ENCODE results near the gene HPCA.

HPCA gene

DNA sequence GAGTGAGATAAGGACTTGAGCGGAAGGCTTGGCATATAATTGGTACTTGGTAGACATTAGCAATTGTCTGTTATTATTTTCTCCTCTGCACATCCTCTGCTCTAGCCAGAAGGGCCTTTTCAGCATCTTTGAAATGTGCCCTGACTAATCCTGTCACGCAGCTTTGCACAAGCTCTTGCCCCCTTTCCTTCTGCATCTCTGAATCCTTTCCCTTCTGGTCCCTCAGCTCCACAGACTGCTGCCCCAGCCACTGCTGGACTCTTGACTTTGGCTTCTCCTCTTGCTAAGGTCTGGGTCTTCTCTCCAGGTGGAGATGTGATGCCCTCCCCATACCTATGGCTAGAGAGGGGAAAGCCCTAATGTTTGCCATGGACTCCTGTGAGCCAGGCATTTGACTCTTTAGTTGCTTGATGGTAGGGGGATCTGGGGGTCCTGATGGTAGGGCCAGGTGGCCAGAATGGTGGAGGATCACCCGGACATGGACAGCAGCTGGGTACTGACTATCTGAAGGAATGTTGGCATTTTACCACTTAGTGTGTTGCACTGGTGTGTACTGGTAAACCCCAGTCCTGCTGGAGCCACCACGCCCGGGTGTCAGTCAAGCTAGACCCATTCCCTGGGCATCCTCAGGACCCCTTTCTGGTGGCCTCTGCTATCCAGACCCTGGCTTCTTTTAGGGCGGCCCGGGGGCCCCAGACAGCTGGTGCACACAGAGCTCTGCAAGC lies 4.4 kb downstream of the HPCA start:
- DNase-seq (ENCODE audit: low read depth), result no peak

DNA sequence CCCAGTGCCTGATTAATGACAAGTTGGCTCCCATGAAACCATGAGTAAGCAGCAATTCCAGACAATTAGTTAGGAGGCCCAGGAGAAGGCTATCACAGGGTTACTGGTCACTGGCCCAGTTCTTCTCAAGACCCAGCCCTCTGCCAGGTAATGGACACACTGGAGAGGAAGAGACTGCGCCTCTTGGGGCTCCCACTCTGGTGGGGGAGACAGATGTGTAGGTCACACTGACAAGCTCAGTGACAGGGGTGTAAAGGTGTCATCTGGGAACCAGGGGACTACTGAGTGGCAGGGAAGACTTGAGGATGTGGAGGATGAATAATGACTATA lies 4.9 kb downstream of the HPCA start:
- DNase-seq (ENCODE audit: low read depth), result no peak

DNA sequence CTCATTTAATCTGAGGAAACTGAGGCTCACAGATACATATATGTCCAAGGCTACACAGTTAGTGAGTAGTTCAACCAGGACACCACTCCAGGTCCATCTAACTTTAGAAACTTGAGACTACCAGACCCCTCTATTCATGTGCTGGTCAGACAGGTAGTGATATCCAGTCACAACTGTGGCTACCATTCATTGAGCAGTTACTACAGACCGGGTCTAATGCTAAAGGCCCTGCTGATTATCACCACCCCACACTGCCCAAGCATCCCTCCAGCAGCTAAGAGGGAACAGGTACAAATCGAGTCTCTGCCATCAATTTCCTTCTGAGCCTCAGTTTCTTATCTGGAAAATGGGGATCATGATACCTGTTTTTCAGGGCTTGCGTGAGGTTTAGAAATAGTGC lies 5.3 kb downstream of the HPCA start:
- no peak for DNase-seq (ENCODE audit: low read depth)

DNA sequence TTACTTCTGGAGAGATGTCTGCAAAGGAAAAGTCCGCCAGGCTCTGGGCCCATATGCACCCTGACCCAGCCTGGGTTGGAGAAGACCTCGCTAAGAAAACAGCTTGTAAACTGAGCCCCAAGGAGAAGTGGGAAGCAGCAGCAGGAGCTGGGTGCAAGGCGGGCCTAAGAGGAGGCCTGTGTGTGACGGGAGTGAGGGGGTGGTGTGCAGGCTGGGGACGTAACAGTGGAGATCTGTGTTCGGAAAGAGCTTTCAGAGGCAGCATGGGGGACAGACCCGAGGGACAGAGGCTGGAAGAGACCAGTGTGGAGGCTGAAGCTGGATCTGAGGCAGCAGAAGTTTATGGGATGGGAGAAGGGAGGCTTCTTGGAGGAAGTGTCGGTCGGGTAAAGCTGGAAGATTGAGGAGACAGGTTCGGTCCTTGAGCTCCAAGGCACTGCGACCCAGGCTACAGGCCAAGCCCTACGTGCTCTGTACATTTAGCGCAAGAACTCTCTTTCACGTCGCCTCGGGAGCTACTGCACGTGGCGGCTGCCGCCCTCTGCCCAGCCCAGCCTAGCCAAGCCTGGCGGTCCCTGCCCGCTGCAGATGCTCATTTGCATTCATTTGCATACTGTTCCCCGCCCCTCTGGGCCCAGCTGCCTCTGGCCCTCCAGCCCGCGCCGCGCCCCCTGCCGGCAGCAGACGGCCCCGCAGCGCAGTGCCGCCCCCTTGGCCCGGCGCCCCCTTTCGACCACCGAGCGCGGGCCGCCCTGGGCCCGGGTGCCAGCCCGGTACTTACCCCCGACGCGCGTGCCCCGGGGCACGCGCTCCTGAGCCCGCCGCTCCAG lies 6.3 kb downstream of the HPCA start:
- DNase-seq (ENCODE audit: low read depth), result no peak

DNA sequence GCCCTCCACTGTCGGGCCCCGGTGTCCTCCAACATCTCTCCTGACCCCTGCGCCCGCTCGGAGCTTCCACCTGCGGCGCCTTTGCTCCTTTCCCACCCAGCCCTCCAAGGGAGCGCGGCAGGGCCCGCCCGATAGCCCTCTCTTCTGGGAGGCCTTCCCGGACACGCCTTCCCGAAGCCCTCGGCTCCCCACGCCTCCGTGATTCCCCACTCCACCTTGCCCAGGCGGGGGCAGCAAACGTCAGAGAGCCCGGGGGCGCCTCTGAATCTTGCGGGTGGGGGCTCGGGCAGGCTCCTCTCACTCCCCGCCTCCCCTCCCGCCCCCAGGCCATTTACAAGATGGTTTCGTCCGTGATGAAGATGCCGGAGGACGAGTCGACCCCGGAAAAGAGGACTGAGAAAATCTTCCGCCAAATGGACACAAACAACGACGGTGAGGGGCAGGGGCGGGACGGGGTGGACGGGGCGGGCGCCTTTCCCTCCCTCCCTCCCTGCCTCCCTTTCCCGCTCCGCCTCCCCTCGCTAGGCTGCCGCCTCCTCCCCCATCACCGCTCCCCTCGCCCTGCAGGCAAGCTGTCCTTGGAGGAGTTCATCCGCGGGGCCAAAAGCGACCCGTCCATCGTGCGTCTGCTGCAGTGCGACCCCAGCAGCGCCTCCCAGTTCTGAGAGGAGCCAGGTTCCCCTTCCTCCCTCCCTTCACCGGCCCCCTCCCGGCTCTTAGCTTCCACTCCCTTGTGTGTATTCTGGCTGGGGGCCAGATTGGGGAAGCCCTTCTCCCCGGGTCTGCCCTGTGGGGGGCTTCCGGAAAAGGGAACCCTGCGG lies 7.1 kb downstream of the HPCA start:
- DNase-seq (ENCODE audit: low read depth), result no peak

DNA sequence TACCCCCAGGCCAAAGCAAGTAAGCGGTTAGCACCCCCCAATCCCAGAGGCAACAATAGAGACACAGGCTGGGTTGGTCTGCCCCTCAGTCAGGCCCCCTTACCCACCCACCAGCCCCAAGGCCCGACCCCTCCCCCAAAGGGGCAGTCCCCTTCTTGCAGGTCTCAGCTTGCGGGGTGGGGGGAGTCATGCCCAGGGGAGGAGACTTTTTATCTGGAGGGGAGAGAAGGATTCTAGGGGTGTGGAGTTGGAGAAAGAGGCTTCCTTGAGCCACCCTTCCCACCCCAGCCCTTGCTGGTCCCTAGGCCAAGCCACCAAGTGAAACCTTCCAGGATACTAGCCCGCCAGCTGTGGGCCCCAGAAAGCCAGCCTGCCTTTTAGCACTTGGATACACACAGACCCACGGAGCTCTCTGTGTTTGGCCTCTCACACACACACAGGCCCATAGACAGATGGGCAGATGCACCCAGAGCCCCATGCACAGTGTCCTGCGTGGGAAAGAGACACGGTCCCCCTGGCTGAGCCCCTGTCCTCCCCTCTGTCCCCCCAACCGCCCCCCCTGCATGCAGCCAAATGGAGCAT lies 7.8 kb downstream of the HPCA start:
- no peak for DNase-seq (ENCODE audit: low read depth)

DNA sequence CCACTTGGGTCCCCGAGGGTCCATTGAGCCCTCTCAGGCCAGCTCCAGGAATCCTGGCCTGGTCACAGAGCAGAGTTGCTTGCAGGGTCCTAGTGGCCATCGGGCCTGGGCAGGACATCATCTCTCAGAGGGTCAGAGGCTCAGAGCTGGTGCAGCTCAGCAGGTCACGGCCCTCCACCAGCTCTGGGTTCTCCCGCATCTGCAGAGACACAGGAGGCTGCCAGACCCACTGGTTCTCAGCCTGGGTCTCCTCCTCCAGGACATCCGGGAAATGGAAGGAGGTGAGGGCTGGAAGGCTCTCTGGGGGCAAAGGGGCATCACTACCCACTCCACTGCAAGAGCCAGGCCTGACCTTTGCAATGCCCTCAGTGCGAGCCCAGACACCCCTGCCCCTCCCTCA lies 8.4 kb downstream of the HPCA start:
- DNase-seq (ENCODE audit: low read depth), result no peak

DNA sequence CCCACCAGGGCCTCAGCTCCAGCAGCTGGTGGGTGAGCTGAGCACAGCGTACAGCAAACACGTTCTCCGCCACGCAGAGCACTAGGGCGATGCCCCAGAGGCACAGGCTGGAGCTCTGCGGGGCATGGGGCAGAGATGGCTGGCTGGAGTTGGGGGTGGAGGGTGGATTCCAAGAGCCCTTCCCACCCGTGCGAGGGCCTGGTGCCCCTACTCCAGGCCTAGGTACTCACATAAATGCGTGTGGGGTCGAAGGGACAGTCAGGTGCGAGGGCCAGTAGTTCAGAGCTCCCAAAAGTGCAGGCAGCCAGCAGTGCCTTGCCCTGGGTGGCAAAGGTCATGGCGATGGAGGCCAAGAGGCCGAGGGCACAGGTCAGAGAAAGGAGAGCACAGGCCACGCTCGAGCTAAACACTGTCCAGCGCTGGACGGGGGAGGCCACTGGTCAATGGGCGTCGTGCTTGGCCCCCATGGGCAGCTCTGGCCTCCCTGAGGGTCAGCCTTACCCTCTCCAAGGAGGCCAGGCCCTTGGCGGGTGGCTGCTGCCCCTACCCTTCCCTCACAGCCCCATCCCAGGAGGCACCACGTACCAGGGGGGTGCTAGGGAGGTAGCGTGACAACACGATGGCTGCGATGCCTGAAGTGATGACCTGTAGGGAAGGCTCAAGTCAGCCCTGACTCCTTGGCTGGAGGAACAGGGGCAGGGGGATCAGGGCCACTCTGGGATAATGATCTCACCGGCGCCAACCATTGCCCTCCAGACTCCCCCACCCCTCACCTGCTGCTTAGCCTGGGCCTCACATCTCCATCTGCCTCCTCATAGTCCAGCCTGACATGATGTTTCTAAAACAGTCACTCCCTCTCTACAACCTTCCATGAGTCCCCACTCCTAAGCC lies 9.3 kb downstream of the HPCA start:
- no peak for DNase-seq (ENCODE audit: low read depth)

DNA sequence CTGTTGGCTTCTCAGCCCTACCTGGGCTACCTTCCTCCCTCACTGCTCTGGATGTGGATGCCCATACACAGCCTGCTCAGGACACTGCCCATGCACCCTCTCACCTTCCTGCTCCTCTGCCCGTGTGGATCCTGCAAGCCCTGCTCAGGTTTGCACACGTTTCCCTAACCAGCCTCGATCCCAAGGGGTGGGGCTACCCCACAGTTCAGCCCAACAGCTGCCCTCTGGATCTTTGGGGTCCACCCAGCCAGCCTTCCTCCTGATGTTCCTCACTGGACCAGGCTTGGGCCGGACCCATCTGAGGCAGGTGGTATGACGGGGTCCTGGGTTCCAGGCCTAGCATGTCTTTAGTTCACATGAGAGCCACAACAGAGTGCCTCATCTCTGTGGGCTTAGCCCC lies 10.2 kb downstream of the HPCA start:
- DNase-seq (ENCODE audit: low read depth), result no peak

DNA sequence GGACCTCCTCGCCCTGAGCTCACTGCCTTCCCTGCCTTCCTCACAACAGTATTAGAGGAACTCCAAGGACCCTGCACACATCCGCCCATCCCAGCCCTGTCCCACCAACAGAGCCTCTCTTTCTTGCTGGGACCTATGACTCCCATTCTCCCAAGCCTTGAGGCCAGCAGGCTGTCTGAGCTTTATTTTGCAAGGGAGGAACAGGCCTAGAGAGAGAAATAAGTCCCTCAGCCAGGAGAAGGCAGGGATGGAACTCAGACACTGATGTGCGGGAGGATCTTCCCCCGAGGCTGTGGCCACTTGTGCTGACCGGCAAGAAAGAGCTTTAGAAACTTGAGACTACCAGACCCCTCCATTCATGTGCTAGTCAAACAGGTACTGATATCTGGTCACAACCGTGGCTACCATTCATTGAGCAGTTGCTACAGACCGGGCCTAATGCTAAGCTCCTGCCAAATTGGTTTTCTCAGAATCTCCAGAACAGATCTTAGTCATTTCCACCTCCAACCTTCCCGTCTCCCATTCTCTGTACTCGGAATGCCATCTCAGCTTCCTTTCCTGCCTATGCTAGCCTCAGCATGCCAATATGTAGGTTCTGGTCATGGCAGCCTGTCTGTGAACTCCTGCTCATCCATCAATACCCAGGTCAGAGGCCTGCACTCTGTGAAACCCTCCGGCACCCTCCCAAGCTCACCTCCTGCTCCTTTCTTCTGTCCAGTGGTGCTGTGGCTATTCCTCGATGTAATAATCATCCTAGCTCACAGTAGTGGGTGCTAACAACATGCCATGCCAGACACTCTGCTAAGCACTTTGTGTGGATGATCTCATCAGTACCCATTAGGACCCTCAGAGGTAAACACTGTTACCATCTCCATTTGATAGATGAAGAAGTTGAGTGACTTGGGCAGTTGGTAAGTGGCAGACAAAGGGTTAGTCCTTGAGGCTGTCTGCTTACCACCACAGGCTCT lies 11.1 kb downstream of the HPCA start:
- no peak for DNase-seq (ENCODE audit: low read depth)

DNA sequence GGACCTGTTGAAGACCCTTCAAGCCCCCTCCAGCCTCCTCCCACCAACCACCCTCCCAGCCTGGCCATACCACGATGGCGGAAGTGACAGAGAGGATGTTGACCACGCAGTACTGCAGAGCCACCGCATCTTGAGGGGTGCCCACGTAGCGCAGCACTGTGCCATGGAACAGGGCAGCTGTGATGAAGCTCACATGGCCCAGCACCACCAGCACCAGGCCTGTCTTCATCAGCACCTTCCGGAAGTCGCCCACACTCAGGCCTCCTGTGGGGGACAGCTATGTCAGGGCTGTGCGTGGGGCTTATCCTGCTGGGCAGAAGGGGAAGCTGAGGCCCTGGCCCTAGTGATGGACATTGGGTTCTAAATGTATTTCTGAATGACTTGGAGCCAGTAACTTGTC lies 11.8 kb downstream of the HPCA start:
- no peak for DNase-seq (ENCODE audit: low read depth)

DNA sequence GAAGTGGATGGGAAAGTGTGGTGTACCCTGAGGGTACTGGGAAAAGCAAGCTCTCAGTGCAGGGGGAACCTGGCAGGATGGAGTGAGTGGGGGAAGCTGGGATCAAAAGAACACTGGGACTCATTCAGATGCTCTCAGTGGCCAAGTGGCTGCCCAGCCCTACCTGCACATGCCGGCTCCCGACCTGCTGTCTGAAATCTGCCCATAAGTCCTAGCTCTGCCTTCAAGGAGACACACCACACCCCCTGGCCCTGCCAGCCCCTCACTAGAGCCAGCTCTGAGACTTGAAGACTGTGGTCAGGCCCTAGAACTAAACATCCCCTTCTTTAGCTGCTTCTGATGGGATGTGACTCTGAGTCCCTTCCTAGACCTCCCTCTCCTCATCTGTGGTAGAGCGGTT lies 12.7 kb downstream of the HPCA start:
- DNase-seq (ENCODE audit: low read depth), result no peak

DNA sequence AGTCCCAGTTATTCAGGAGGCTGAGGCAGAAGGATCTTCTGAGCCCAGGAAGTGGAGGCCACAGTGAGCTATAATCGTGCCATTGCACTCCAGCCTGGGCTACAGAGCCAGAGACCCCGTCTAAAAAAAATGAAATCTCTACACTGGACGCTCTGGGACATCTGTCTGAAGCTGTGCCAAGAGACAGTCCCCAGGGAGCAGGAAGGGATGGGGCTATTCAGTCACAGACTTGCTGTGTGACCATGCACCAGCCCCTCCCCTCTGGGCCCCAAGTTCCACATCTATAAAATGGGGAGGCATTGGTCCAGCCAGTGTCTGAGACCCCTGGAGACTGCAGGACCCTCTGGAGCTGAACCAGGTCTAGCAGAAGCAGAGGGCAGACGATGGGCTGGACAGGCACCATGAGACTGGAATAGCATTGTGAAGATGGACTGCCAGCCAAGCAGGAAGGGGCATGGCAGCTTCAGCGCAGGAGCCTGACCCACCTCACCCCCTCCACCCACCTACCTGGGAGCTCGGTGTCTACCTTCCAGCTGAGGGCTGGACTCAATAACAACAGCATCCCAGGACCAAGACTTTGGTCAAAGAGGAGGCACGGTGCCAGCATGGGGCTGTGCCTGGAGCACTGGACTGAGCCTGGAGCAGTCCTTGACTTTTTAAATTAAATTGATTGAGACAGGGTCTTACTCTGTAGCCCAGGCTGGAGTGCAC lies 13.4 kb downstream of the HPCA start:
- no peak for DNase-seq (ENCODE audit: low read depth)

DNA sequence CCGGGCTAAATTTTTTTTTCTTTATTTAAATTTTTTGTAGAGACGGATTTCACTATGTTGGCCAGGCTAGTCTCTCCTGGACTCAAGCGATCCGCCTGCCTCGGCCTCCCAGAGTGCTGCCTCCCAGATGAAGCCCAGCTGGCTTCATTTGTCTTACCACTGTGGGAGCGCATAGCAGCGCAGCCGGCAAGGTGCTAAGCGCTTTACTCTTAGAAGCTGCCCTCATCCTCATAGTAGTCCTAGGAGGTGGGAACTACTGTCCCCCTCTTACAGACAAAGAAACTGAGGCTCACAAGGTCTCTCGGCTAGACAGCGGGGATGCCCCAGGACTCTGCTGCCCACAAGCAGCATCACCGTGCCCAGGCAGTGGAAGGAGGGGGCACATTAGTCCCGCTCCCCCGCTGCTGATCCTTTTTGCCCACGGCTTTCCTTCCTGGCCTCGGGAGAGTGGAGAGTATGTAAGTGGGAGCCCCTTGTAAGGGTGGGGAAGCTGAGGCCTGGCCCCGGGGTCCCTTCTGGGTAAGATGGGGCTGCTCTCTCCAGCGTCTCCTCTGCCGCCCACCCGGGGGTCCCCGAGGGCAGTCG lies 14.2 kb downstream of the HPCA start:
- DNase-seq (ENCODE audit: low read depth), result no peak

DNA sequence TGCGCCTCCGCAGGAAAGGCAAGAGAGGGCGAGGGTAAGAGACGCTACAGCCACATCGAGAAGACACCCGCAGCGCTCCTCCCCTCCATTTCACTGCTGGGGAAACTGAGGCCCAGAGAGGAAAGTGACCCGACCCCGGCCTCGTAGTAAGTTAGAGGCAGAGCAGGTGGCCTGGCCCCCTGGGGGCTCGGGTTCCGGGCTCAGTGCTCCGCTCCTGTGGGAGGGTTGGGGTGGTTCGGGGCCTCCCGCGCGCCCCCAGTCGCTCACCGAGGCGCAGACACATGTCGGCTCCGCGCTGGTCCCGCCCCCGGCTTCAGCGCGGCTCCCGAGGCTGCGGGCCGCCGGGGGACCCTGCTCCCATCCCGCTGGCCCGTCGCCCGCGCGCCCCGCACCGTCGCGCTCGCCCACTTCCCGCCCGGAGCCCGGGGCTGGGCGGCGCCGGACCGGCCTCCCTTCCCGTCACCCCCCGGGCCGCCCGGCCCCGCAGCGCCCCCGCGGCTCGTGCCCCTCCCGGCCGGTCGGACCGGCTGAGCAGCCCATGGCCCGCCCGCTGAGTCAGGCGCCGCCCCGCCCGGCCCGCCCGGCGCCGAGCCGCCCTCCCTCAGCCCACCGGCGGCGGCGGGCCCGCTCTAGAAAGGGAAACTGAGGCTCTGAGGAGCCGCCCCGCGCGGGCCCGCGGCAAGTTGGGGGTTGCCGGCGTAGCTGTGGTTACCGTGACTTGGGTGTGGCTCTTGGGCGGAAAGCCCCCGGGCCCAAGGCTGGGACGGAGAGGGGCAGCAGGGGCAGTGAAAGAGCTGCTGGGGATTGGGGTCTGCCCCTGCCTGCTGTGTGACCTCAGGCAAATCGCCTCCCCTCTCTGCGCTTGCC lies 14.9 kb downstream of the HPCA start, which contains the start of gene TMEM54:
TMEM54 (minus strand) TSS at position 434 of the 867 bp plus-strand sequence; CDS start at position 283, 151 bp downstream.
- no peak for DNase-seq (ENCODE audit: low read depth)

DNA sequence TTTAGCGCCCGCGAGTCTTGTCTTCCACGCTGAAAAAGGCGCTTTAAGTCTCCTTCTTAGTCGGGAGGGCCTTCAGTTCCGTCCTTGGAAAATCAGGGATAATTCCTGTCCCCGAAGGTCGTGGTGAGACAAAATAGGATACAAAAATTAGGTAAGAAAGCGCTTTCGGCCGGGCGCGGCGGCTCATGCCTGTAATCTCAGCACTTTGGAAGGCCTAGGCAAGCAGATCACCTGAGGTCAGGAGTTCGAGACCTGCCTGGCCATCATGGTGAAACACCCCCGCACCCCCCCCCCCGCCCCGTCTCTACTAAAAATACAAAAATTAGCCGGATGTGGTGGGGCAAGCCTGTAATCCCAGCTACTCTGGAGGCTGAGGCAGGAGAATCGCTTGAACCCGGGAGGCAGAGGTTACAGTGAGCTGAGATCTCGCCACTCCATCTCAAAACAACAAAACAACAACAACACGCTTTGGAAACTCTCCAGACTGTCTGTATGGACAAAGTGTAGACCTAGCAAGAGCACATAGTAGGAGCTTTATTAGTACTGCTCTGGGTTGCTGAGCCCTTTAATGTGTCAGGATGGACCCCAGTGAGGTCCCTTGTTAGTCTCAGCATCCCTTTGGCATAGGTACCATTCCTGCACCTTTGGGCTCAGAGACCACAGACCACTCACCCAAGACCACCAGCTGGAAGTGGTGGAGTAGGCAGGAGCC lies 15.7 kb downstream of the HPCA start:
- no peak for DNase-seq (ENCODE audit: low read depth)

DNA sequence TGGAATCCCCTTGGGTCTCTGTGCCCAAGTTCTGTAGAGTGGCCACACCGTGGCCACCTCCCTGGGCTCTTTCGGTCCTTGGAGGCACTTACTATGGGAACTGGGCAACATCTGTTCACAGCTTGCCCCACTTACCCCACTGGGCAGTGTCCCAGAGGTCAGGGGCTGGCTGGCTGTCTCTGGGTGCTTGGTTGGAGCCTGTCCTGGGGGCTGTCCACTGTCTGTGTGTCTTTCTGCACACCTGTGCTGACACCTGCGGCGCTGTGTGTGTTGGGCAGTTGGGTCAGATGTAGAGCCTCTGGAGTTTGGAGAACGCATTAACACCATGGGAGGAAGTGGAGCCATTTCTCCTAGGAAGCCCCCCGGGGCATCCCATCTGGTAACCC lies 16.2 kb downstream of the HPCA start:
- DNase-seq (ENCODE audit: low read depth), result no peak

Measured in HS-27A (cell line).